SU-DHL-6 (cell line): Measurements from ENCODE around the gene NGF.
"Not testable (repeated sequence)": the region's sequence is repeated elsewhere in the genome, so short reads cannot be mapped to it uniquely, and the experiment has no call there.

ENCODE experiments used
- H2AFZ ChIP-seq: fragments of 200-600 bp; sonication (generic); 2 replicates; pipeline ENCODE4 v1.6.1; 2014; ENCODE audit warnings: low read depth, mild to moderate bottlenecking, moderate library complexity, mixed read lengths, antibody characterized with exemption, low read length; ENCODE audit not compliant: severe bottlenecking
- H3F3A ChIP-seq: fragments of 200-600 bp; shearing (Covaris generic); 2 replicates; pipeline ENCODE4 v1.6.0; 2016; ENCODE audit warnings: antibody characterized with exemption, mild to moderate bottlenecking; ENCODE audit not compliant: insufficient read depth
- H3K27ac ChIP-seq: fragments of 200-600 bp; sonication (generic); 2 replicates; pipeline ENCODE4 v1.5.1; 2016; ENCODE audit warnings: low read depth, mild to moderate bottlenecking, low read length, moderate library complexity, mixed read lengths
- H3K27me3 ChIP-seq: fragments of 200-600 bp; sonication (generic), shearing (Covaris generic); 2 replicates; pipeline ENCODE4 v1.6.0; 2014; ENCODE audit warnings: mild to moderate bottlenecking, low read length
- H3K36me3 ChIP-seq: fragments of 200-600 bp; sonication (generic); 2 replicates; pipeline ENCODE4 v1.6.1; 2014; ENCODE audit warnings: mild to moderate bottlenecking, low read length, mixed read lengths
- H3K4me2 ChIP-seq: fragments of 300-600, 200-600 bp; shearing (Covaris generic), sonication (generic); 2 replicates; pipeline ENCODE4 v1.6.0; 2014; ENCODE audit warnings: low read length, low read depth, mild to moderate bottlenecking; ENCODE audit not compliant: poor library complexity, severe bottlenecking
- H3K4me3 ChIP-seq: fragments of 200-600 bp; sonication (generic); 2 replicates; pipeline ENCODE4 v1.5.1; 2014; ENCODE audit warnings: antibody characterized with exemption, low read length, mild to moderate bottlenecking, mixed read lengths; ENCODE audit not compliant: insufficient read depth, poor library complexity, severe bottlenecking
- H3K79me2 ChIP-seq: fragments of 200-600 bp; sonication (generic); 2 replicates; pipeline ENCODE4 v1.6.1; 2014; ENCODE audit warnings: mild to moderate bottlenecking, low read length, moderate library complexity; ENCODE audit not compliant: insufficient read depth
- H3K9ac ChIP-seq: fragments of 200-600 bp; sonication (generic); 2 replicates; pipeline ENCODE4 v1.7.0; 2014; ENCODE audit warnings: mild to moderate bottlenecking, low read length
- H3K9me2 ChIP-seq: fragments of 200-600 bp; sonication (generic); replicated peaks from 2 replicates; pipeline ENCODE4 v1.6.1; 2014; ENCODE audit warnings: low read length; ENCODE audit not compliant: insufficient read depth
- H3K9me3 ChIP-seq: fragments of 200-600 bp; sonication (generic); 2 replicates; pipeline ENCODE4 v1.6.1; 2014; ENCODE audit warnings: low read length, mixed read lengths; ENCODE audit not compliant: insufficient read depth
- H4K20me1 ChIP-seq: fragments of 200-600 bp; sonication (generic); 2 replicates; pipeline ENCODE4 v1.6.1; 2014; ENCODE audit warnings: low read depth, mild to moderate bottlenecking, antibody characterized with exemption, low read length, moderate library complexity, mixed read lengths
- CTCF ChIP-seq: fragments of 200-600 bp; sonication (generic); IDR thresholded peaks from one replicate; pipeline ENCODE4 v1.5.1; 2017; ENCODE audit warnings: antibody characterized with exemption, mild to moderate bottlenecking, low read length, moderate library complexity; ENCODE audit not compliant: insufficient read depth, poor library complexity, severe bottlenecking
- EZH2phosphoT487 ChIP-seq: fragments of 200-600 bp; sonication (generic), shearing (Covaris generic); conservative IDR thresholded peaks from 2 replicates; pipeline ENCODE4 v1.6.1; 2018; ENCODE audit warnings: mild to moderate bottlenecking, antibody characterized with exemption, low read length, moderate library complexity, mixed read lengths

Gene NGF

GRCh38 chr1:115312742-115313141 lies 25.3 kb downstream of the NGF start:
- Histone ChIP-seq H3K36me3 (no peaks in the 10 kb centered on the region), H3K9ac (no peak overlapping the region), H3K79me2 (no peaks in the 10 kb centered on the region), H3K9me2 (no peaks in the 10 kb centered on the region), H3K27me3 (no peaks in the 10 kb centered on the region), H3K9me3 (no peaks in the 10 kb centered on the region), H3K4me3 (no peak overlapping the region), H3K4me2 (no peak overlapping the region), H4K20me1 (no peaks in the 10 kb centered on the region), H3K27ac (no peak overlapping the region), H2AFZ (no peak overlapping the region), H3F3A (no peaks in the 10 kb centered on the region)
- TF ChIP-seq CTCF = no peak
- no peak for TF ChIP-seq EZH2phosphoT487

DNA sequence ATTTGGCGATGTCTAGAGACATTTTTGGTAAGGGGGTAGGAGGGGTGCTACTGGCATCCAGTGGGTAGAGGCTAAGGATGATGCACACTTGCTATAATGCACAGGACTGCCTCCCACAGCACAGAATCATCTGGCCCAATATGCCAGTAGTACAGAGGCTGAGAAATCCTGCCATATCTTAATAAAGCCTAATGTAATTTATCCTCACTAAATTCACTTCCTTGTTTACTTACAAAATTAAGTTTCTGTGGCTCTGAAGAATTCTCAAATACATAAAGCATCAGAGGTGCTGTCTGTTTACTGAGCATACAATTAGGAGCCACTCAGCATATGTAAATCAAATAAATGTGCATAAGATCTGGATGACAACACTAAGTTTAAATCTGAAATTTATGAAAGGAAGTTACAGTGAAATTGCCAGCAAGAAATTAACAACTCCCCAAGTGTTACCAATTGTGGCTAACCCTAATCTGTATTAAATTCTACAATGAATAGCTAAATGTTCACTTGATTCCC lies 26.5 kb downstream of the NGF start:
- no peak overlapping the region for H3K9ac ChIP-seq
- no peaks in the 10 kb centered on the region for H3K79me2 ChIP-seq
- H3K9me3 ChIP-seq = no peaks in the 10 kb centered on the region
- no peak for TF ChIP-seq CTCF
- H3K36me3 ChIP-seq = no peaks in the 10 kb centered on the region
- H4K20me1 ChIP-seq = no peaks in the 10 kb centered on the region
- H2AFZ ChIP-seq = no peak overlapping the region
- no peak overlapping the region for H3K4me2 ChIP-seq
- no peaks in the 10 kb centered on the region for H3F3A ChIP-seq
- no peak overlapping the region for H3K4me3 ChIP-seq
- no peaks in the 10 kb centered on the region for H3K27me3 ChIP-seq
- no peaks in the 10 kb centered on the region for H3K9me2 ChIP-seq
- no peak overlapping the region for H3K27ac ChIP-seq

DNA sequence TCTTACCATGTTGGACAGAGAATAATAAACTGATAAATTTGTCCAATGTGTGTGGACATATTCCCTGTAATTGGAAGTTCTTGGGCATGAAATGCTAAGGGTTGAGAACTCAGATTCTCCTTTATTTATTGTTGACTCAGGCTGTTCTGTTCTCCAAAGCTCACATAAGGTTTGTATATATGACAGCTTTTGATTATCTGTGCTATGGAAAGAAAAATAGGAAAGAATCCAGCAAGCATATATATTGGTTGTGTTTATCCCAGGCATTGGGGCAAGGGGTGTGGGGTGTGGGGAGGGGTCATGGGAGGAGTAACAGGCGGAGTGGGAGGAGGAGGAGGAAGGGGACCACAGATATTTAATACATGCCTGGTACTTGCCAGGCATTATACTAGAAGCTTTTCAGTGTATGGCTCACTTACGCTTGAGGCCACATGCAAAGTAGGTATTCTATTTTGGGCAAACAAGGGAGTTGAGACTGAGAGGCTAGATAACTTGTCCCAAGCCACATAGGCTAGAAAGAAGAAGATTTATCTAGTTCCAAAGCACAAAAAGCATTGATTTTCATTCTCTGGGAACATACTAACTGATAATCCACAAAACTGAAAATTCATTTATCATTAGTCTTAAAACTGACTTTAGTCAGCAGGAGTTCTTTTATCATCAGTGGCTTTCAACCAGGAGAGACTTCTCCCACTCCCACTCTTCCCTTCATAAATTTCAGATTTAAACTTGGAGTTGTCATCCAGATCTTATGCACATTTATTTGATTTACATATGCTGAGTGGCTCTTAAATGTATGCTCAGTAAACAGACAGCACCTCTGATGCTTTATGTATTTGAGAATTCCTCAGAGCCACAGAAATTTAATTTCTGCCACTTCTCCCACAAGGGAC lies 27.2 kb downstream of the NGF start:
- H3K9ac ChIP-seq = no peak overlapping the region
- H3K9me2 ChIP-seq = no peaks in the 10 kb centered on the region
- H3K4me2 ChIP-seq = no peak overlapping the region
- TF ChIP-seq CTCF (no peak), EZH2phosphoT487 (no peak)
- no peak overlapping the region for H2AFZ ChIP-seq
- H3K27ac ChIP-seq = no peak overlapping the region
- H3F3A ChIP-seq = no peaks in the 10 kb centered on the region
- H3K27me3 ChIP-seq = no peaks in the 10 kb centered on the region
- H3K79me2 ChIP-seq = no peaks in the 10 kb centered on the region
- no peak overlapping the region for H3K4me3 ChIP-seq
- no peaks in the 10 kb centered on the region for H4K20me1 ChIP-seq
- H3K9me3 ChIP-seq = no peaks in the 10 kb centered on the region
- no peaks in the 10 kb centered on the region for H3K36me3 ChIP-seq

DNA sequence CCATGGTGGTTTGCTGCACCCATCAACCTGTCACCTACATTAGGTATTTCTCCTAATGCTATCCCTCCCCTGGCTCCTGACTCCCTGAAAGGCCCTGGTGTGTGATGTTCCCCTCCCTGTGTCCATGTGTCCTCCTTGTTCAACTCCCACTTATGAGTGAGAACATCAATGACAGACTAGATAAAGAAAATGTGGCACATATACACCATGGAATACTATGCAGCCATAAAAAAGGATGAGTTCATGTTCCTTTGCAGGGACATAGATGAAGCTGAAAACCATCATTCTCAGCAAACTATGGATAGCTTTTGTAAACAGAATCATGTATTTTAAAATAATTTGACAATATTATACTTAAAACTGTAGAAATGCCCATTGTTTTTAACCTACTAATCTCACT lies 28.5 kb downstream of the NGF start:
- not testable (repeated sequence) for H3K27me3 ChIP-seq, H2AFZ ChIP-seq, H3K27ac ChIP-seq, H3K9ac ChIP-seq, H3K4me2 ChIP-seq, H3K4me3 ChIP-seq, H3K79me2 ChIP-seq, H3F3A ChIP-seq, H4K20me1 ChIP-seq, H3K9me3 ChIP-seq, H3K9me2 ChIP-seq, H3K36me3 ChIP-seq
